ENCODE measurements around the gene FTH1.

Gene FTH1

DNA sequence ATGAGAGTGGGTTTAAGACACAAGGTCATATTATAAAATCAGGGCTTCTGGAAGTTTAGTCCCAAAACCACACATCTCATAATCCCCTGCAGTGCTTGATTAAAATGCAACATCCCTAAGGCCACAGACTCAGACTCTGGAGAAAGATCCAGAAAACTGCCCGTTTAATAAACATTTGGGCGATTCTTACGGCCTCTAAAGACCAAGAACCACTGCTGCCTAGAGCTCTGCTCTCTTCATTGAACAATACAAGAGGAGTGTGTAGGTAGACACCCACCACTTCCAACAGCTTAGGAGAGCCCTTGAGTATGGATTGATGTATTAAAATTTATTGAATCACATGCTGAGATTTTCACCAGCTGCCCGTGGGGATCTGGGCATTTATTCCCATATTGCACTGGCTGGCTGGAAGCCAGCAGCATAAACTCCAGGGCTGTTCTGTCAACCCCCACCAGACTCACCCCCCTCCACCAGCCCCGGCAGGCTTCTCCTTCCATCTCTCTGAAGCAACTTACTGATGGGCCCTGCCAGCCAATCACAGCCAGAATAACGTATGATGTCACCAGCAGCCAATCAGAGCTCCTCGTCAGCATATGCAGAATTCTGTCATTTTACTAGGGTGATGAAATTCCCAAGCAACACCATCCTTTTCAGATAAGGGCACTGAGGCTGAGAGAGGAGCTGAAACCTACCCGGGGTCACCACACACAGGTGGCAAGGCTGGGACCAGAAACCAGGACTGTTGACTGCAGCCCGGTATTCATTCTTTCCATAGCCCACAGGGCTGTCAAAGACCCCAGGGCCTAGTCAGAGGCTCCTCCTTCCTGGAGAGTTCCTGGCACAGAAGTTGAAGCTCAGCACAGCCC lies 18.0 kb downstream of the FTH1 start:
- no peak overlapping the region for H3K4me3 ChIP-seq (ENCODE audit: low read depth, low read length)
- TF ChIP-seq, protein P1, sequence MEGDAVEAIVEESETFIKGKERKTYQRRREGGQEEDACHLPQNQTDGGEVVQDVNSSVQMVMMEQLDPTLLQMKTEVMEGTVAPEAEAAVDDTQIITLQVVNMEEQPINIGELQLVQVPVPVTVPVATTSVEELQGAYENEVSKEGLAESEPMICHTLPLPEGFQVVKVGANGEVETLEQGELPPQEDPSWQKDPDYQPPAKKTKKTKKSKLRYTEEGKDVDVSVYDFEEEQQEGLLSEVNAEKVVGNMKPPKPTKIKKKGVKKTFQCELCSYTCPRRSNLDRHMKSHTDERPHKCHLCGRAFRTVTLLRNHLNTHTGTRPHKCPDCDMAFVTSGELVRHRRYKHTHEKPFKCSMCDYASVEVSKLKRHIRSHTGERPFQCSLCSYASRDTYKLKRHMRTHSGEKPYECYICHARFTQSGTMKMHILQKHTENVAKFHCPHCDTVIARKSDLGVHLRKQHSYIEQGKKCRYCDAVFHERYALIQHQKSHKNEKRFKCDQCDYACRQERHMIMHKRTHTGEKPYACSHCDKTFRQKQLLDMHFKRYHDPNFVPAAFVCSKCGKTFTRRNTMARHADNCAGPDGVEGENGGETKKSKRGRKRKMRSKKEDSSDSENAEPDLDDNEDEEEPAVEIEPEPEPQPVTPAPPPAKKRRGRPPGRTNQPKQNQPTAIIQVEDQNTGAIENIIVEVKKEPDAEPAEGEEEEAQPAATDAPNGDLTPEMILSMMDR (IDR thresholded peaks at IDR 0.05; ENCODE audit: borderline replicate concordance, insufficient read depth, low read depth, low read length), result no peak

DNA sequence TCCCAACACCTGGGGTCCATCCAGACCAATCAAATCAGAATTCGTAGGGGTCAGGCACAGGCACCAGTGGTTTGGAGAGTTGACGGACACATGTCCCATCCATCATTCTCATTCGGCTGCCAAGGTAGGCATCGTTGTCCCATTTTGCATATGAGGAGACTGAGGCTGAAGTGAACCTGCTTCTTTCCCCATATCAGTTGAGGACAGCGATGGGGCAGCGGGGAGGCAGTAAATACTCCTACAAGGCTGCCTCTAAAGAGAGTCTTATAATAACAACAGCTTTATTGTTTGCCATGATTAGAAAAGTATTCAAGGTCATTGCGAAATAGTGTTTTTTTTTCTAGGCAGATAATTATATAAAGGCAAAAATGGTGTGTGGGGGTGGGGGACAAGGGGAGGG lies 18.9 kb downstream of the FTH1 start:
- TF ChIP-seq, protein P1 (IDR thresholded peaks at IDR 0.05; ENCODE audit: borderline replicate concordance, insufficient read depth, low read depth, low read length), result no peak

DNA sequence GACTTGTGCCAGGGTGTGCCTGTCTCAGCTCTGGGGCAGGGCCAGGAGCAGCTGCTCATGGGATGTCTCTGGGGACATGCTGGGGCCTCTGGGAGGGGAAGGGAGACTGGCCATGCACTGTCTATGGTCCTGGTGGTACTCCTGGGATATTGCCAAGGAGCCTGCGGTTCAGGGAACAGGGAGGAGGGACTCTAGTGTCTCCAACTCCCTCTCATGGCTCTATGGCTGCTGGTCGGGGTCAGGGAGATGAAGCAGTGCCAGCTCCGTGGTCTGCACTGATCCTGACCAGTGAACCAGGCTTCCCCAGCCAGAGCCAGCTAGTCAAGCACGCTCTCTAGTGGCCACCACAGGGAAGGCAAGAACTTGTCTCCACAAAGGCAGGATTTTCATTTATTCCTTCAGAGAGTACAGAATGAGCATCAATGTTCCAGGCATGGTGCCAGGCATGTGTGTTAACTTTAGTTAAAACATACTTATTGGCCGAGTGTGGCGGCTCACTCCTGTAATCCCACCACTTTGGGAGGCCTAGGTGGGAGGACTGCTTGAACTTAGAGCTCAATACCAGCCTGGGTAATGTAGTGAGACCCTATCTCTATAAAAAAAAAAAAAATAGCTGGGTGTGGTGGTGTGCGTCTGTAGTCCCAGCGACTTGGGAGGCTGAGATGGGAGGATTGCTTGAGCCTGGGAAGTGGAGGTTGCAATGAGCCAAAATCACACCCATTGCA lies 19.8 kb downstream of the FTH1 start:
- TF ChIP-seq, protein P1 (IDR thresholded peaks at IDR 0.05; ENCODE audit: borderline replicate concordance, insufficient read depth, low read depth, low read length), result peak; percentile 95
- H3K4me3 ChIP-seq (ENCODE audit: low read depth, low read length), result no peak overlapping the region

More for the DNA sequence above, 18.9 kb downstream of the FTH1 start:
- H3K4me3 ChIP-seq (ENCODE audit: low read depth, low read length), result no peak overlapping the region

DNA sequence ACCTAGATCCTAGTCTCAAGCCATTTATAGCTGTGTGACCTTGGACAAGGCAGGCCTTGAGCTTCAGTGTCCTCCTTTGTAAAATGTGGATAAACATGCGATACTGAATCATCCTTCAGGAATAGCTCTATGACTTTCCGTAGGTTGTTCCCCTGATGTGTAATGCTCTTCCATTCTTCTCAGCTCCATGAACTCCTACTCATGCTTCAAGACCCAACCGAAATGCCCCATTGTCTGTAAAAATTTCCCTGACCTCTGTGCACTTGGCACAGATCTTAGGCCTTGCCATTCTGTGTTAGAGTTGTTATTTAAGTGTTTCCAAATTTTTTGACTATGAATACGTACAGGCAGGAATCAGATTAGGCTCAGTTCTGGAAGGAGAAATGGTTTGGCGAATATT lies 20.5 kb downstream of the FTH1 start:
- H3K4me3 ChIP-seq (ENCODE audit: low read depth, low read length), result no peak overlapping the region
- TF ChIP-seq, protein P1 (IDR thresholded peaks at IDR 0.05; ENCODE audit: borderline replicate concordance, insufficient read depth, low read depth, low read length), result no peak

DNA sequence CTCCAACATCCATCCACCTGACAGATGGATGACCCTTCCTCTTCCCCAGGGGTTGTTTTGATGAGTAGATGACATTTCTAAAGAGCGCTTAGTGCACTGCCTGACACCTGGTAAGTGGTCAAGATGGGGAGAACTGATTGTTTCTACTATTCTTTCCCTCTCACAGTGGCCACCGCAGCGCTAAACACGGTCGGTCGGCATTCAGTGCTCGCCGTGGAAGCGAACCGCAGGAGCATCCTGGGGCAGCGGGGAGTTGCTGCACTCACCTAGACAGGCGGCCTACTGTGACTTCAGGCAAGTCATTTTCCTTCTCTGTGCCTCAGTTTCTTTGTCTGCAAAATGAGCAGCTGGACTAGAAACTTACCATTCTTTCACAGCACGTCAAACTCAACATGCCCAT lies 22.2 kb downstream of the FTH1 start:
- no peak overlapping the region for H3K4me3 ChIP-seq (ENCODE audit: low read depth, low read length)
- TF ChIP-seq, protein P1 (IDR thresholded peaks at IDR 0.05; ENCODE audit: borderline replicate concordance, insufficient read depth, low read depth, low read length), result no peak

DNA sequence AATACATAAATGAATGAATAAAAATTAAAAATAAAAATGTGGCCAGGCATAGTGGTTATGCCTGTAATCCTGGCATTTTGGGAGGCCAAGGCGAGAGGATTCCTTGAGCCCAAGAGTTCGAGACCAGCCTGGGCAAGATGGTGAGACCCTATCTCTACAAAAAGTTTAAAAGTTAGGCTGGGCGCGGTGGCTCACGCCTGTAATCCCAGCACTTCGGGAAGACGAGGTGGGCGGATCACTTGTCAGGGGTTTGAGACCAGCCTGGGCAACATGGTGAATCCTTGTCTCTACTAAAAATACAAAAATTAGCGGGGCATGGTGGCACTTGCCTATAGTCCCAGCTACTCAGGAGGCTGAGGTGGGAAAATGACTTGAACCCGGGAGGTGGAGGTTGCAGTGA lies 27.0 kb downstream of the FTH1 start:
- TF ChIP-seq, protein P1 (IDR thresholded peaks at IDR 0.05; ENCODE audit: borderline replicate concordance, insufficient read depth, low read depth, low read length), result no peak
- H3K4me3 ChIP-seq (ENCODE audit: low read depth, low read length), result no peak overlapping the region
